Natural killer cell (primary cell): ENCODE results near the gene CALML5. TPM values are rescaled to one million over a fixed set of nuclear protein-coding genes. Genes with fewer than 3 reads are reported as not detected.

Experiments
- ATAC-seq, 3 donors: fragments of 150-1000 bp in 2 of 3; fragments of 200-7000 bp in 1 of 3; cut with Tn5 transposase; 1 replicate in 1 of 3; 2 replicates in 2 of 3; pipeline ENCODE4 v1.10.0; 2021; ENCODE audit warnings: mild to moderate bottlenecking in 2 of 3, moderate library complexity in 2 of 3
- DNase-seq, 2 donors: peaks; one replicate each; pipeline versions ENCODE4 v3.0.0 to v3.0.0-alpha.2; 2013 to 2021; ENCODE audit warnings: mixed read lengths in 1 of 2
- H3K27ac ChIP-seq: one replicate; pipeline ENCODE4 v1.5.1; 2013; ENCODE audit warnings: mild to moderate bottlenecking, low read length
- H3K27me3 ChIP-seq: one replicate; pipeline ENCODE4 v1.6.1; 2013; ENCODE audit warnings: low read length; ENCODE audit not compliant: control insufficient read depth, insufficient read depth
- H3K36me3 ChIP-seq: one replicate; pipeline ENCODE4 v1.6.1; 2013; ENCODE audit warnings: low read length; ENCODE audit not compliant: control insufficient read depth, insufficient read depth
- H3K4me1 ChIP-seq: one replicate; pipeline ENCODE4 v1.6.1; 2013; ENCODE audit warnings: low read length; ENCODE audit not compliant: control insufficient read depth, insufficient read depth
- H3K4me3 ChIP-seq: one replicate; pipeline ENCODE4 v1.5.1; 2013; ENCODE audit warnings: low read length
- H3K9me3 ChIP-seq: one replicate; pipeline ENCODE4 v1.6.1; 2013; ENCODE audit warnings: low read length; ENCODE audit not compliant: control insufficient read depth, insufficient read depth
- H3K27ac Mint-ChIP-seq, 2 donors: one replicate each; pipeline ENCODE4 v1.8.0; 2022; ENCODE audit warnings: mild to moderate bottlenecking in 2 of 2, mixed read lengths in 2 of 2, moderate library complexity in 1 of 2
- H3K27me3 Mint-ChIP-seq, 2 donors: one replicate each; pipeline ENCODE4 v1.8.0; 2022; ENCODE audit warnings: low read depth in 2 of 2, mixed read lengths in 2 of 2
- H3K36me3 Mint-ChIP-seq: one replicate; pipeline ENCODE4 v1.8.0; 2022; ENCODE audit warnings: mixed read lengths
- H3K4me1 Mint-ChIP-seq, 2 donors: one replicate each; pipeline ENCODE4 v1.8.0; 2022; ENCODE audit warnings: mixed read lengths in 2 of 2
- H3K4me3 Mint-ChIP-seq: one replicate; pipeline ENCODE4 v1.8.0; 2022; ENCODE audit warnings: mild to moderate bottlenecking, moderate library complexity, mixed read lengths
- H3K9me3 Mint-ChIP-seq, 2 donors: one replicate each; pipeline ENCODE4 v1.8.0; 2022; ENCODE audit warnings: mixed read lengths in 2 of 2
- WGBS: methylation state at CpG from one replicate; pipeline ENCODE4 v1.1.7; 2013; ENCODE audit warnings: missing lambda C conversion rate; ENCODE audit not compliant: insufficient coverage; 5-methylcytosine and 5-hydroxymethylcytosine counted together
- intact Hi-C: fragments of 100-400 bp; cut with micrococcal nuclease; formaldehyde crosslinking; loops from one replicate; pipeline ENCODE4 v1.14.2; 2022
- total RNA-seq, 4 donors: library from RNA; stranded (reverse); fragments of 120-200 nt in 1 of 4; gene quantifications; one replicate each; pipeline versions ENCODE4 v1.2.3 to v1.2.4, GENCODE V29; 2013 to 2022
- TF ChIP-seq, protein P1 (sequence below): fragments of 200-600 bp; IDR thresholded peaks from one replicate; pipeline ENCODE4 v1.8.0; 2022; ENCODE audit warnings: antibody characterized with exemption

CALML5 gene
- total RNA-seq, 3 donors from 2014 or later (not counting 1 experiment from before 2014, with no cell fraction given): not detected

DNA sequence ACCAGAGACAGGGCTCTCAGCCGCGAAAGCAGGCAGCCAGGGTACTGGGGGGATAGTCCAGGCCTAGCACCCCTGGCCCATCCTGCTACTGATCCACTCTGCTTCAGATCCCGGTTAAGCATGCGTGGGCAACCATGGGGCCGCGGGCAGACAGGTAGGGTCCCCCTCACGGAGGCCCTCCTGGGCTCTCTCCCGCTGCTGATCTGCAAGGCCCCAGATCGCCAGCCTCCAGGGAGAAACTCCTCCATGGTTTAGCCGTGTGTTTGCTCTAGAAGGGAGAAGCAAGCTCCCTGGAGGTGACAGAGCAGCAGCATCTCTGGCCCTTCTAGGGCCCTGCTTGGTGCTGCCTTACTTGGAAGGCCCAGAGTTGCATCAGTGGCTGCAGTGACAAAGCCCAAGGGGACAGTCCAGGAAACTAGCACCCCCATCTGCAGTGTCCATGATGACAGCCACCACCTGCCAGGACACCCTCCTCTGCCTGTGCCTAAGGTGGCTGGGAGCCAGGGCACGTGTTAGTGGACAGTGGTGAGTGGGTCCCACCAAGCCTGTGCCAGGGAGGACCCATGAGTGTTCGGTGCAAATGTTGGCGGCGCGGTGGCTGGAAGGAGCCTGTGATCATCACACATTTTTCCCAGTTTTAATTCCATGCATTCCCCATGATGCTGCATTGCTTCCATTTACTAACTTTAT is 29.2 kb downstream of the CALML5 start:
- ATAC-seq: no peak
- H3K27ac ChIP-seq: no peak overlapping the region
- 97% methylated on average over 15 of the region's 15 CpGs for WGBS
- no peaks in the 10 kb centered on the region for H3K9me3 Mint-ChIP-seq
- H3K9me3 ChIP-seq: no peaks in the 10 kb centered on the region
- H3K4me3 ChIP-seq: no peak overlapping the region
- no peaks in the 10 kb centered on the region for H3K36me3 Mint-ChIP-seq
- no peak overlapping the region for H3K27ac Mint-ChIP-seq
- H3K36me3 ChIP-seq: no peaks in the 10 kb centered on the region
- no peak overlapping the region for H3K4me3 Mint-ChIP-seq
- H3K27me3 Mint-ChIP-seq: no peaks in the 10 kb centered on the region
- no peaks in the 10 kb centered on the region for H3K4me1 Mint-ChIP-seq
- no peak for DNase-seq
- intact Hi-C loops: no loop called here
- H3K4me1 ChIP-seq: no peaks in the 10 kb centered on the region
- TF ChIP-seq, protein P1, sequence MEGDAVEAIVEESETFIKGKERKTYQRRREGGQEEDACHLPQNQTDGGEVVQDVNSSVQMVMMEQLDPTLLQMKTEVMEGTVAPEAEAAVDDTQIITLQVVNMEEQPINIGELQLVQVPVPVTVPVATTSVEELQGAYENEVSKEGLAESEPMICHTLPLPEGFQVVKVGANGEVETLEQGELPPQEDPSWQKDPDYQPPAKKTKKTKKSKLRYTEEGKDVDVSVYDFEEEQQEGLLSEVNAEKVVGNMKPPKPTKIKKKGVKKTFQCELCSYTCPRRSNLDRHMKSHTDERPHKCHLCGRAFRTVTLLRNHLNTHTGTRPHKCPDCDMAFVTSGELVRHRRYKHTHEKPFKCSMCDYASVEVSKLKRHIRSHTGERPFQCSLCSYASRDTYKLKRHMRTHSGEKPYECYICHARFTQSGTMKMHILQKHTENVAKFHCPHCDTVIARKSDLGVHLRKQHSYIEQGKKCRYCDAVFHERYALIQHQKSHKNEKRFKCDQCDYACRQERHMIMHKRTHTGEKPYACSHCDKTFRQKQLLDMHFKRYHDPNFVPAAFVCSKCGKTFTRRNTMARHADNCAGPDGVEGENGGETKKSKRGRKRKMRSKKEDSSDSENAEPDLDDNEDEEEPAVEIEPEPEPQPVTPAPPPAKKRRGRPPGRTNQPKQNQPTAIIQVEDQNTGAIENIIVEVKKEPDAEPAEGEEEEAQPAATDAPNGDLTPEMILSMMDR: no peak
- H3K27me3 ChIP-seq: no peaks in the 10 kb centered on the region

DNA sequence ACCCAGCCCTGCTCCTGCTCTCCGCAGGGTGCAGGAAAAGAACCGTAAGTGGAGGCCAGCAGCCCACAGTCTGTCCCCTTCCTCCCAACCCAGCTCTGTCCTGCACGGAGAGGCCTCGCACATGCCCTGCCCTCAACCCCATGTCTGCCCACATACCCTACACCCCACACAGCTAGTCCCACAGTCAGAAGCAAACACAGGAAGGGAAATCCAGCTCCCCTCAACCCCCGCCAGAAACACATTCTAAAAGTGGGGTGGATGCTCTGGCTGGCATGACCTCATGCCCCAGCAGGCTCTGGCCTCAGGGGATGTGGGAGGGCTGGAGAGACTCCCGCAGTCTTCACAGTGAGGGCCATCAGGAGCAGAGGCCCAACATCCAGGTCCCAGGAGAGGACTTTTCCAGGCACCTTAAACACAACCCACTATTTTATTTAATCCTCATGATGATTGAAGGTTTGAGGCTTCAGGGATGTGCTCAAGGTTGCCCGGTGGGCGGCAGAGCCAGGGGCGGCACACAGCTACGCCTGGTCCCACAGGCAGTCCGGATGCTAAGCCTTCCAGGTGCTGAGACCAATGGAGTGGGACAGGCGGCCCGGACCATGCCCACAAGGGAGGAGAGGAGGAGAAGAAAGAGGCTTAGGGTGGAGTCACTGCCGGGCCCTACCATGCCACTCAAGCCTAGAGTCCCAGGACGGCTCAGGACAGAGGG is 29.9 kb downstream of the CALML5 start:
- no peaks in the 10 kb centered on the region for H3K27me3 ChIP-seq
- no peaks in the 10 kb centered on the region for H3K27me3 Mint-ChIP-seq
- TF ChIP-seq, protein P1: no peak
- H3K27ac Mint-ChIP-seq: no peak overlapping the region
- peak in 1 of 3 donors; percentile 32 for ATAC-seq
- no peaks in the 10 kb centered on the region for H3K36me3 Mint-ChIP-seq
- H3K36me3 ChIP-seq: no peaks in the 10 kb centered on the region
- no peaks in the 10 kb centered on the region for H3K4me1 ChIP-seq
- intact Hi-C loops: no loop called here
- H3K9me3 ChIP-seq: no peaks in the 10 kb centered on the region
- H3K4me3 Mint-ChIP-seq: no peak overlapping the region
- H3K27ac ChIP-seq: no peak overlapping the region
- DNase-seq: no peak
- H3K4me3 ChIP-seq: no peak overlapping the region
- 80% methylated on average over 15 of the region's 15 CpGs for WGBS
- no peaks in the 10 kb centered on the region for H3K4me1 Mint-ChIP-seq
- H3K9me3 Mint-ChIP-seq: no peaks in the 10 kb centered on the region

- Histone ChIP-seq H3K27me3 (no peaks in the 10 kb centered on the region), H3K4me1 (no peaks in the 10 kb centered on the region), H3K9me3 (no peaks in the 10 kb centered on the region), H3K4me3 (no peak overlapping the region), H3K27ac (no peak overlapping the region), H3K36me3 (no peaks in the 10 kb centered on the region)
- Mint-ChIP-seq H3K36me3 (no peaks in the 10 kb centered on the region), H3K27ac (no peak overlapping the region), H3K9me3 (no peaks in the 10 kb centered on the region), H3K4me3 (no peak overlapping the region), H3K27me3 (peaks cover 0 to 2% of the 10 kb centered on the region in 2 donors), H3K4me1 (no peaks in the 10 kb centered on the region)
- 91% methylated on average over 8 of the region's 8 CpGs for WGBS
- ATAC-seq (peak in 1 of 3 donors; percentile 21), DNase-seq (no peak)
- TF ChIP-seq, protein P1: no peak
- intact Hi-C loops: no loop called here
Observed at GRCh38 chr10:5468262-5469106, 30.9 kb downstream of the CALML5 start.
